Eye (tissue), 1 donor: Measurements from ENCODE around the gene TREML1.

Experiments
- DNase-seq: peaks from one replicate; pipeline ENCODE4 v3.0.0-alpha.2; 2015

Gene TREML1

GRCh38 chr6:41177695-41178094 is 23.5 kb upstream of the TREML1 start:
- no peak for DNase-seq

- no peak for DNase-seq
Observed at GRCh38 chr6:41177287-41177686, 23.1 kb upstream of the TREML1 start.

- DNase-seq = no peak
Observed at GRCh38 chr6:41176189-41176588, 22.0 kb upstream of the TREML1 start.

- DNase-seq = no peak
Observed at GRCh38 chr6:41175084-41175483, 20.9 kb upstream of the TREML1 start.

- DNase-seq = no peak
Observed at GRCh38 chr6:41174610-41175009, 20.5 kb upstream of the TREML1 start.

GRCh38 chr6:41171908-41172307 is 17.8 kb upstream of the TREML1 start:
- no peak for DNase-seq

GRCh38 chr6:41170547-41171160 is 16.5 kb upstream of the TREML1 start:
- DNase-seq = no peak

- peak; percentile 45 for DNase-seq
Observed at GRCh38 chr6:41167173-41167963, 13.2 kb upstream of the TREML1 start.

GRCh38 chr6:41164551-41165120 is 10.5 kb upstream of the TREML1 start:
- no peak for DNase-seq

GRCh38 chr6:41163419-41163717 is 9.2 kb upstream of the TREML1 start:
- DNase-seq = no peak

GRCh38 chr6:41162687-41163418 is 8.7 kb upstream of the TREML1 start, which contains the start of gene TREM2:
Gene TREM2 (minus strand): TSS chr6:41163116. CDS start chr6:41163082, 34 bp downstream.
- DNase-seq = no peak

- DNase-seq = no peak
Observed at GRCh38 chr6:41161851-41162552, 7.9 kb upstream of the TREML1 start.

GRCh38 chr6:41161380-41161779 is 7.2 kb upstream of the TREML1 start:
- DNase-seq = no peak

- no peak for DNase-seq
Observed at GRCh38 chr6:41160933-41161332, 6.8 kb upstream of the TREML1 start.

GRCh38 chr6:41159415-41160082 is 5.4 kb upstream of the TREML1 start:
- peak; percentile 10 for DNase-seq

- DNase-seq = no peak
Observed at GRCh38 chr6:41157323-41157722, 3.2 kb upstream of the TREML1 start.

- no peak for DNase-seq
Observed at GRCh38 chr6:41156771-41157170, 2.6 kb upstream of the TREML1 start.

GRCh38 chr6:41156001-41156400 is 1.9 kb upstream of the TREML1 start:
- no peak for DNase-seq

GRCh38 chr6:41155132-41155805 is 1.1 kb upstream of the TREML1 start:
- DNase-seq = peak; percentile 1

- DNase-seq = no peak
Observed at GRCh38 chr6:41153451-41153850, 696 bp downstream of the TREML1 start.

- DNase-seq = no peak
Observed at GRCh38 chr6:41150671-41151070, 3.5 kb downstream of the TREML1 start.

- no peak for DNase-seq
Observed at GRCh38 chr6:41147917-41148316, 6.2 kb downstream of the TREML1 start.
